ENCODE data around the gene SLC31A1.
"Not testable (repeated sequence)": the region's sequence is repeated elsewhere in the genome, so short reads cannot be mapped to it uniquely, and the experiment has no call there.

The SLC31A1 gene

DNA sequence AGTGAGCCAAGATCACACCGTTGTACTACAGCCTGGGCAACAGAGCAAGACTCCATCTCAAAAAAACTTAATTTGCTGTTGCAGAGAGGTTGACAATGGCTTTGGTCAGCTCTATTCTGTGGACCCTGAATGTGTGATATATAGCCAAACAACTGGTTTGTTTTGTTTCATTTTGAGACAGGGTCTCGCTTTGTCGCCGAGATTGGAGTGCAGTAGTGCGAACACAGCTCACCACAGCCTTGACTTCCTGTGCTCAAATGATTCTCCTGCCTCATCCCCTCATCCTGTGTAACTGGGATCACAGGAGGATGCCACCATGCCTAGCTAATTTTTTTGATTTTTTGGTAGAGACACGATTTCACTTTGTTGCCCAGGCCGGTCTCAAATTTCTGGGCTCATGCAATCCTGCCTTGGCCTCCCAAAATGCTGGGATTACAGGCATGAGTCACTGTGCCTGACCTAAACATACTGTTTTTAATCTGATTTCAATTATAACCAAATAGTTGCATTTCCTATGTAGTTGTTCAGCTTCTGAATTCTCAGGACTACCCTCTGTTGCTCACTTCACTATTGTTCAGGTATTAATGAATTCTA, 72.0 kb downstream of the SLC31A1 start:
- no peak for TF ChIP-seq CTCF (IDR thresholded peaks at IDR 0.05)
- no peak overlapping the region for H3K27ac ChIP-seq
- no peak for DNase-seq (ENCODE audit: low spot score)
- no peak overlapping the region for H3K4me3 ChIP-seq

GRCh38 chr9:113296247-113296646, 74.9 kb downstream of the SLC31A1 start:
- H3K27ac ChIP-seq = not testable (repeated sequence)

DNA sequence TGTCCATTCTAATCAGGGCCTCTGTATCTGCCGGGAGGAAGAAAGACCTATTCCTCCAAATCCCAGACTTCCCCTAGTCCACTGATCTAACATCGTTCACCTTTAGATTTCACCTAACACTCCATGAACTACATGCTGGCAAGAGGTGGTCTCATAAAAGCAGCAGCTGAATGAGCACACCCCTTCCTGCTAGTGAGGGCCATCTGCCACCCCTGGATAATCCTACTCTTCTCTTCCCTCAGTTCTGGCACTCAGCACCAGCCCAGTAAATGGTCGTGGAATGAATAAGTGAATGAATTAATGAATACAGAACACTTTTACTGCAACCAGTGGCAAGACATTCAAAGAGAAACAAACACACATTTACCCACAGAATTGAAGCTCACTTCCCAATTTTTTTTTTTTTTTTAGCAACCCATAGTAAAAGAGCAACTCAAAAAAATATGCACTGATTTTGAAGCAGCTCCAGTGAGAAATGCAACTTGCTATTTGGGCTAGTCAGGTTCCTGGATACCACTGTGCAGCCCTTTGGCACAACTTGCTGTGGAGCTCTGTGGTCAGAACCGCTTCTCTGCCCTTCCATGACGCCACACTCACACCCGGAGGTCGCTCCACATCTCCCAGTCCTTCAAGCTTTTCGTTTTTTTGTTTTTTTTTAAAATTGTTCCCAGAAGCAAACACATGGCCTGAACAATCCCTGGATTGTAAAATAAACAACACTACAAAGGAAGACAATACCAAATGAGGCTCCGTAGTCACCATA, 75.6 kb downstream of the SLC31A1 start:
- Histone ChIP-seq H3K27ac (no peak overlapping the region), H3K4me3 (no peak overlapping the region)
- DNase-seq (ENCODE audit: low spot score) = no peak
- no peak for TF ChIP-seq CTCF (IDR thresholded peaks at IDR 0.05)

More at GRCh38 chr9:113296247-113296646, 74.9 kb downstream of the SLC31A1 start:
- not testable (repeated sequence) for DNase-seq (ENCODE audit: low spot score); H3K4me3 ChIP-seq

DNA sequence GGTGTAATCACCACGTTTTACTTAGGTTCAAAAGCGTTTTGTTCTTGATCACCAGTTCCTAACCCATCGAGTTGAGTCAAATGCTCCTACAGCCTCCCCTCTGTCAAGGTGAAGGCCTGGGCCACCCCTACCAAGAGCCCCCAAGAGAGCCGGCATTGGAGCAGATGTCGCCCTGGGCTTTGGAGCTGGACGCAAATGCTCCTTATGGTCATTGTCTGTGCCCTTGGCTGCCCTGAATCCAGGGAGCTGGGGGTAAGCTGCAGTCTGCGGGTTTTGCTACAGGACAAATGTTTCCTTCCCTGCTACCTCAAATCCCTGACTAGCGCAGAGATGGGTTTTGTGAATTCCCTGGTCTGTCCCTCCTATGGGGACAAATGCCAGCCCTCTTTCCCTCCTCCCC, 77.0 kb downstream of the SLC31A1 start:
- DNase-seq (ENCODE audit: low spot score) = no peak
- TF ChIP-seq CTCF (IDR thresholded peaks at IDR 0.05) = no peak
- Histone ChIP-seq H3K27ac (no peak overlapping the region), H3K4me3 (no peak overlapping the region)

- Histone ChIP-seq H3K27ac (no peak overlapping the region), H3K4me3 (no peak overlapping the region)
- no peak for DNase-seq (ENCODE audit: low spot score)
- TF ChIP-seq CTCF (IDR thresholded peaks at IDR 0.05) = no peak
Measured at GRCh38 chr9:113298924-113299770, 77.8 kb downstream of the SLC31A1 start.

DNA sequence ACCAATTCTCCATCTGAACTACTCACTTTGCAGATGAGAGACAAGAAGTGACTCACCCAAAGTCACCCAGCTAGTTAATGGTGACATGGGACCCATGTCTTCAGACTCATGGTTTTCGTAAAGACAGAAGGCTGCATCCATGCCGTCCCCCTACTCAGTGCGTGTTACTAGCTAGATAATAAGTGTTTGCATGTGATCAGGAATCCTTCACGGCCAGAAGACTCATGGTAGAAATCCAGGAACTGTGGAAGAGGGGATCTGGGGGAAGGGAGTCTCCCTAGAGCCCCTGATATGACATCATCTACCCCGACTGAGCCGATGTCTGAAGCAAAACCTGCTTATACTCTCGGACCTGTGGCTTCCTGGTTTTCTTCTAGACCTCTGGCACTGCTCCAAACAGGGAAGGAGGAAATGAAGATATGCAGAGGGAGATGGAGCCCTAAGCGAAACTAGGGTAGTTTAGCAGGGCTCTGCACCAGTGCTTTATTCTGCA, 78.5 kb downstream of the SLC31A1 start:
- no peak overlapping the region for H3K27ac ChIP-seq
- TF ChIP-seq CTCF (IDR thresholded peaks at IDR 0.05) = no peak
- no peak for DNase-seq (ENCODE audit: low spot score)
- no peak overlapping the region for H3K4me3 ChIP-seq

GRCh38 chr9:113301548-113301947, 80.2 kb downstream of the SLC31A1 start:
- TF ChIP-seq CTCF (IDR thresholded peaks at IDR 0.05) = no peak
- no peak overlapping the region for H3K4me3 ChIP-seq
- H3K27ac ChIP-seq = no peak overlapping the region
- DNase-seq (ENCODE audit: low spot score) = no peak
